OCI-LY7 (cell line): ENCODE data around the gene SH2D1B. TPM values are rescaled to one million over a fixed set of nuclear protein-coding genes. Genes with fewer than 3 reads are reported as not detected.

ENCODE experiments used
- BruUV-seq: library from RNA; stranded (reverse); fragments of 400-500 nt; replicated peaks from 2 replicates; lab custom pipeline; 2021; lab: Mats Ljungman, UMichigan
- CTCF ChIA-PET: fragments of 300-600 bp; sonication (Branson Sonifier 250); formaldehyde crosslinking; loops from one replicate; lab custom pipeline; 2022; ENCODE audit warnings: antibody characterized with exemption; ENCODE audit not compliant: unreplicated experiment; lab: Charles Lee
- POLR2A ChIA-PET: fragments of 300-600 bp; sonication (Branson Sonifier 250); formaldehyde crosslinking; loops from one replicate; lab custom pipeline; 2022; ENCODE audit warnings: antibody characterized with exemption; lab: Charles Lee
- DNase-seq: peaks from one replicate; pipeline ENCODE4 v3.0.0-alpha.2; 2015; ENCODE audit warnings: low spot score
- H2AFZ ChIP-seq: fragments of 200-600 bp; sonication (generic), shearing (Covaris generic); 2 replicates; pipeline ENCODE4 v1.6.1; 2014; ENCODE audit warnings: mild to moderate bottlenecking, antibody characterized with exemption, low read length, moderate library complexity
- H3K27ac ChIP-seq: fragments of 200-600 bp; sonication (generic); 2 replicates; pipeline ENCODE4 v1.5.1; 2014; ENCODE audit warnings: mixed run types, low read depth, mild to moderate bottlenecking, moderate library complexity, low read length, inconsistent platforms; ENCODE audit not compliant: poor library complexity, severe bottlenecking
- H3K36me3 ChIP-seq: fragments of 200-600 bp; sonication (generic); 2 replicates; pipeline ENCODE4 v1.6.1; 2014; ENCODE audit warnings: mild to moderate bottlenecking, antibody characterized with exemption, low read length, moderate library complexity, mixed read lengths; ENCODE audit not compliant: insufficient read depth
- H3K4me1 ChIP-seq: fragments of 200-600 bp; sonication (generic); 2 replicates; pipeline ENCODE4 v1.5.1; 2014; ENCODE audit warnings: mild to moderate bottlenecking, low read length; ENCODE audit not compliant: insufficient read depth, poor library complexity, severe bottlenecking
- H3K4me2 ChIP-seq: fragments of 200-600 bp; sonication (generic); 2 replicates; pipeline ENCODE4 v1.6.1; 2014; ENCODE audit warnings: mild to moderate bottlenecking, low read length
- H3K4me3 ChIP-seq: fragments of 200-600 bp; sonication (generic); 2 replicates; pipeline ENCODE4 v1.5.1; 2014; ENCODE audit warnings: mild to moderate bottlenecking, low read depth, low read length; ENCODE audit not compliant: poor library complexity, severe bottlenecking
- H3K79me2 ChIP-seq: fragments of 200-600 bp; sonication (generic); 2 replicates; pipeline ENCODE4 v1.6.1; 2016; ENCODE audit warnings: low read depth, mild to moderate bottlenecking, low read length, moderate library complexity, mixed read lengths; ENCODE audit not compliant: insufficient read depth
- H3K9me2 ChIP-seq: fragments of 200-600 bp; sonication (generic); 2 replicates; pipeline ENCODE4 v1.6.1; 2016; ENCODE audit warnings: mild to moderate bottlenecking, low read length, mixed read lengths; ENCODE audit not compliant: insufficient read depth
- H3K9me3 ChIP-seq: fragments of 200-600 bp; sonication (generic); 2 replicates; pipeline ENCODE4 v1.6.1; 2014; ENCODE audit warnings: mild to moderate bottlenecking, mixed run types, low read length, mixed read lengths
- H4K20me1 ChIP-seq: fragments of 200-600 bp; sonication (generic); 2 replicates; pipeline ENCODE4 v1.6.1; 2014; ENCODE audit warnings: mild to moderate bottlenecking, antibody characterized with exemption, low read length, moderate library complexity, mixed read lengths; ENCODE audit not compliant: insufficient read depth
- CTCF ChIP-seq: fragments of 200-600 bp; sonication (generic); conservative IDR thresholded peaks from 2 replicates; pipeline ENCODE4 v1.5.1; 2014; ENCODE audit warnings: mild to moderate bottlenecking, antibody characterized with exemption, low read length, moderate library complexity, mixed read lengths
- EZH2phosphoT487 ChIP-seq: fragments of 200-600 bp; sonication (generic); IDR thresholded peaks from 2 replicates; pipeline ENCODE4 v1.6.1; 2018; ENCODE audit warnings: low read depth, borderline replicate concordance, mild to moderate bottlenecking, mixed run types, antibody characterized with exemption, low read length, moderate library complexity, mixed read lengths
- intact Hi-C: fragments of 100-400 bp; cut with micrococcal nuclease; formaldehyde crosslinking; loops from one replicate; pipeline ENCODE4 v1.10.0; 2022; ENCODE audit not compliant: unreplicated experiment
- total RNA-seq, 2 experiments: library from RNA; depleted of rRNA in 1 of 2; stranded (reverse); fragments of >200 nt in 1 of 2; shearing (Covaris generic) in 1 of 2; gene quantifications; 2 replicates each; pipeline ENCODE4 v1.2.3, GENCODE V29; 2014 to 2022

Gene SH2D1B
- total RNA-seq, 2 experiments from 2014 or later = not detected

GRCh38 chr1:162372159-162373071 lies 39.5 kb downstream of the SH2D1B start:
- no peak overlapping the region for H3K4me3 ChIP-seq
- intact Hi-C loops = no loop called here
- H4K20me1 ChIP-seq = no peaks in the 10 kb centered on the region
- BruUV-seq = no TSS peak
- H3K79me2 ChIP-seq = no peaks in the 10 kb centered on the region
- CTCF ChIA-PET = interaction anchor here (0.5 kb wide), 1 partner anchor 37 kb away, joined by 3 read pairs; no protein-coding TSS in a partner anchor
- no peak for DNase-seq
- H2AFZ ChIP-seq = no peak overlapping the region
- no peak for TF ChIP-seq CTCF
- TF ChIP-seq EZH2phosphoT487 = no peak
- no peak overlapping the region for H3K4me2 ChIP-seq
- no peak overlapping the region for H3K27ac ChIP-seq
- no peaks in the 10 kb centered on the region for H3K36me3 ChIP-seq
- POLR2A ChIA-PET = interaction anchor here (0.7 to 0.9 kb wide), 2 partner anchors 10 to 223 kb away, joined by 3 read pairs; no protein-coding TSS in a partner anchor
- no peaks in the 10 kb centered on the region for H3K9me3 ChIP-seq
- H3K9me2 ChIP-seq = no peaks in the 10 kb centered on the region
- no peaks in the 10 kb centered on the region for H3K4me1 ChIP-seq

- POLR2A ChIA-PET = interaction anchor here (0.7 to 0.9 kb wide), 2 partner anchors 11 to 222 kb away, joined by 3 read pairs; no protein-coding TSS in a partner anchor
- no peak for DNase-seq
- H3K79me2 ChIP-seq = no peaks in the 10 kb centered on the region
- intact Hi-C loops = no loop called here
- BruUV-seq = no TSS peak
- no peak overlapping the region for H2AFZ ChIP-seq
- no peaks in the 10 kb centered on the region for H3K4me1 ChIP-seq
- TF ChIP-seq CTCF (no peak), EZH2phosphoT487 (no peak)
- no peak overlapping the region for H3K4me2 ChIP-seq
- H3K27ac ChIP-seq = no peak overlapping the region
- no peaks in the 10 kb centered on the region for H3K9me3 ChIP-seq
- H3K4me3 ChIP-seq = no peak overlapping the region
- CTCF ChIA-PET = interaction anchor here (0.5 kb wide), 1 partner anchor 38 kb away, joined by 3 read pairs; no protein-coding TSS in a partner anchor
- H4K20me1 ChIP-seq = no peaks in the 10 kb centered on the region
- H3K36me3 ChIP-seq = no peaks in the 10 kb centered on the region
- H3K9me2 ChIP-seq = no peaks in the 10 kb centered on the region
Measured at GRCh38 chr1:162371611-162372010, 40.3 kb downstream of the SH2D1B start.

- H3K4me1 ChIP-seq = no peaks in the 10 kb centered on the region
- DNase-seq = no peak
- no peaks in the 10 kb centered on the region for H3K79me2 ChIP-seq
- intact Hi-C loops = no loop called here
- ChIA-PET CTCF (no interaction called here), POLR2A (interaction anchor here (0.6 kb wide), 1 partner anchor 197 kb away, joined by 4 read pairs; no protein-coding TSS in a partner anchor)
- H3K4me2 ChIP-seq = no peak overlapping the region
- H3K27ac ChIP-seq = no peak overlapping the region
- TF ChIP-seq CTCF (no peak), EZH2phosphoT487 (no peak)
- no peak overlapping the region for H2AFZ ChIP-seq
- BruUV-seq = no TSS peak
- H3K9me2 ChIP-seq = no peaks in the 10 kb centered on the region
- H3K9me3 ChIP-seq = no peaks in the 10 kb centered on the region
- no peaks in the 10 kb centered on the region for H3K36me3 ChIP-seq
- no peak overlapping the region for H3K4me3 ChIP-seq
- H4K20me1 ChIP-seq = no peaks in the 10 kb centered on the region
Measured at GRCh38 chr1:162370721-162371120, 41.2 kb downstream of the SH2D1B start.
